Measurements from ENCODE around the gene COLEC11.

COLEC11 gene

GRCh38 chr2:3641841-3642421 is 47.0 kb downstream of the COLEC11 start:
- peaks cover 16% of the 10 kb centered on the region for H3K27me3 Mint-ChIP-seq (ENCODE audit: low read depth, poor library complexity)
- no peak for DNase-seq
- no peak for TF ChIP-seq CTCF (IDR thresholded peaks at IDR 0.05)
- H3K4me1 Mint-ChIP-seq = peaks cover 6% of the 10 kb centered on the region
- no peaks in the 10 kb centered on the region for H3K9me3 Mint-ChIP-seq
- no peaks in the 10 kb centered on the region for H3K36me3 Mint-ChIP-seq (ENCODE audit: low read depth)
- H3K4me3 Mint-ChIP-seq = no peak overlapping the region
- peak overlapping the region; percentile 29 for H3K27ac Mint-ChIP-seq

GRCh38 chr2:3642521-3643215 is 47.8 kb downstream of the COLEC11 start:
- Mint-ChIP-seq H3K27ac (peak overlapping the region; percentile 79), H3K9me3 (no peaks in the 10 kb centered on the region), H3K4me1 (peaks cover 6% of the 10 kb centered on the region), H3K4me3 (no peak overlapping the region), H3K36me3 (ENCODE audit: low read depth) (no peaks in the 10 kb centered on the region), H3K27me3 (ENCODE audit: low read depth, poor library complexity) (peaks cover 20% of the 10 kb centered on the region)
- no peak for TF ChIP-seq CTCF (IDR thresholded peaks at IDR 0.05)
- DNase-seq = no peak

DNA sequence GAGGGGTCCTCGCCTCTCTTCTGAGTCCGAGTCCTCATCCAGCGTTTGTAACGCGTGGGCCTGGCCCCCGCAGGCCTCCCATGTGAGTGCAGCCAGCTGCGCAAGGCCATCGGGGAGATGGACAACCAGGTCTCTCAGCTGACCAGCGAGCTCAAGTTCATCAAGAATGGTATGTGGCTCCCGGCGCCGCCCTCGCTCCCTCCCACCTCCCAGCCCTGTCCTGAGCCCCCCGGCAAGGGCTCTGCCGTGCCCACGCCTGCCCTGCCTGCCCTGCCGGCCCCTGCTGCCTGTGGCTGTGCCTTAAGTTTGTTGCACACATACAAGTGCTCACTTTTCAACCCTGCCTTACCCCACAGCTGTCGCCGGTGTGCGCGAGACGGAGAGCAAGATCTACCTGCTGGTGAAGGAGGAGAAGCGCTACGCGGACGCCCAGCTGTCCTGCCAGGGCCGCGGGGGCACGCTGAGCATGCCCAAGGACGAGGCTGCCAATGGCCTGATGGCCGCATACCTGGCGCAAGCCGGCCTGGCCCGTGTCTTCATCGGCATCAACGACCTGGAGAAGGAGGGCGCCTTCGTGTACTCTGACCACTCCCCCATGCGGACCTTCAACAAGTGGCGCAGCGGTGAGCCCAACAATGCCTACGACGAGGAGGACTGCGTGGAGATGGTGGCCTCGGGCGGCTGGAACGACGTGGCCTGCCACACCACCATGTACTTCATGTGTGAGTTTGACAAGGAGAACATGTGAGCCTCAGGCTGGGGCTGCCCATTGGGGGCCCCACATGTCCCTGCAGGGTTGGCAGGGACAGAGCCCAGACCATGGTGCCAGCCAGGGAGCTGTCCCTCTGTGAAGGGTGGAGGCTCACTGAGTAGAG is 48.7 kb downstream of the COLEC11 start:
- no peak for TF ChIP-seq CTCF (IDR thresholded peaks at IDR 0.05)
- no peaks in the 10 kb centered on the region for H3K36me3 Mint-ChIP-seq (ENCODE audit: low read depth)
- H3K27ac Mint-ChIP-seq = no peak overlapping the region
- DNase-seq = no peak
- peaks cover 6% of the 10 kb centered on the region for H3K4me1 Mint-ChIP-seq
- H3K4me3 Mint-ChIP-seq = no peak overlapping the region
- peaks cover 21% of the 10 kb centered on the region for H3K27me3 Mint-ChIP-seq (ENCODE audit: low read depth, poor library complexity)
- H3K9me3 Mint-ChIP-seq = no peaks in the 10 kb centered on the region

DNA sequence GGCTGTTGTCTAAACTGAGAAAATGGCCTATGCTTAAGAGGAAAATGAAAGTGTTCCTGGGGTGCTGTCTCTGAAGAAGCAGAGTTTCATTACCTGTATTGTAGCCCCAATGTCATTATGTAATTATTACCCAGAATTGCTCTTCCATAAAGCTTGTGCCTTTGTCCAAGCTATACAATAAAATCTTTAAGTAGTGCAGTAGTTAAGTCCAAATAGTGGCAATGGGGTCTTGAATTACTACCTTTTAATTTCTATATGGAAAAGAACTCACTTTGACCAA is 49.3 kb downstream of the COLEC11 start:
- H3K27me3 Mint-ChIP-seq (ENCODE audit: low read depth, poor library complexity) = peaks cover 21% of the 10 kb centered on the region
- no peak for TF ChIP-seq CTCF (IDR thresholded peaks at IDR 0.05)
- no peak overlapping the region for H3K4me3 Mint-ChIP-seq

DNA sequence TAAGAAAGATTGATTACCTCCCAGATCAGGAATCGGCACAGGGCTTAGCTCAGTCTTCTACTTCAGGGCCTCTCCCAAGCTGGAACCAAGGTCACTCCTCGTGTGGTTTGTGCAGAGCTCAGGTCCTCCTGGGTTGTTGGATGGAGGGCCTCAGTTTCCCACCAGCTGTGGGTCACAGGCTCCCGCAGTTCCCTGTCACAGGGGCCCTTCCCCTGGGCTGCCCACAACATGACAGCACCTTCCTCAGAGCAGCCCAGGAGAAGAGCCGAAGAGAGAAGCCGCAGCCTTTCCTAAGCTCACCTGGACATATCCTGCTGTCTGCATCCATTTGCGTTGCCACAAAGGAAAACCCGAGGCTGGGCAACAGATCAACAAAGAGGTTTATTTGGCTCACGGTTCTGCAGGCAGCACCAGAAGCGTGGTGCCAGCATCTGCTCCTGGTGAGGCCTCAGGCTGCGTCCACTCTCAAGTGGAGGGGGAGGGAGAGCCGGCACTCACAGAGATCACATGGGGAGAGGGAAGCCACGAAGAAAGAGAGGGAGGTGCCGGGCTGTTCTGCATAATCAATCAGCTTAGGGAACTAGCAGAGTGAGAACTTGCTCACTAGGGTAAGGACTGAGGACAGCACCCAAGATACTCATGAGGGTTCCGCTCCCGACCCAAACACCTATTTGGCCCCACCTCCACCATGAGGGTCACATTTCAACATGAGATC is 50.1 kb downstream of the COLEC11 start:
- no peaks in the 10 kb centered on the region for H3K9me3 Mint-ChIP-seq
- peaks cover 6% of the 10 kb centered on the region for H3K4me1 Mint-ChIP-seq
- no peak overlapping the region for H3K27ac Mint-ChIP-seq
- H3K27me3 Mint-ChIP-seq (ENCODE audit: low read depth, poor library complexity) = peaks cover 21% of the 10 kb centered on the region
- DNase-seq = no peak
- no peak for TF ChIP-seq CTCF (IDR thresholded peaks at IDR 0.05)
- no peaks in the 10 kb centered on the region for H3K36me3 Mint-ChIP-seq (ENCODE audit: low read depth)
- no peak overlapping the region for H3K4me3 Mint-ChIP-seq

More for the DNA sequence above, 49.3 kb downstream of the COLEC11 start:
- H3K9me3 Mint-ChIP-seq = no peaks in the 10 kb centered on the region
- H3K4me1 Mint-ChIP-seq = peaks cover 6% of the 10 kb centered on the region
- H3K27ac Mint-ChIP-seq = no peak overlapping the region
- no peaks in the 10 kb centered on the region for H3K36me3 Mint-ChIP-seq (ENCODE audit: low read depth)
- DNase-seq = no peak

Measured in nephron progenitor cell (in vitro differentiated cells).